Gastroesophageal sphincter (tissue), 4 donors: ENCODE data around the gene THSD4. TPM values are rescaled to one million over a fixed set of nuclear protein-coding genes. Genes with fewer than 3 reads are reported as not detected.

Source experiments
- ATAC-seq: fragments of 150-250 bp; one replicate; pipeline ENCODE4 v1.9.1; 2016; ENCODE audit warnings: mild to moderate bottlenecking, moderate library complexity
- H3K27ac ChIP-seq, 4 donors: fragments of 200-600 bp; sonication (generic) in 3 of 4; 1 replicate in 3 of 4; 2 replicates in 1 of 4; pipeline ENCODE4 v1.5.1; 2016 to 2019
- H3K27me3 ChIP-seq: fragments of 200-600 bp; sonication (generic); one replicate; pipeline ENCODE4 v1.5.1; 2019
- H3K36me3 ChIP-seq, 2 donors: fragments of 200-600 bp; sonication (generic); one replicate each; pipeline ENCODE4 v1.5.1; 2019; ENCODE audit warnings: control low read depth in 1 of 2
- H3K4me1 ChIP-seq, 3 donors: fragments of 200-600 bp; sonication (generic); 1 replicate in 2 of 3; 2 replicates in 1 of 3; pipeline ENCODE4 v1.5.1; 2016 to 2019; ENCODE audit warnings: control low read depth in 2 of 3
- H3K4me3 ChIP-seq, 2 donors: fragments of 200-600 bp; sonication (generic); one replicate each; pipeline ENCODE4 v1.5.1; 2019; ENCODE audit warnings: mild to moderate bottlenecking in 1 of 2, moderate library complexity in 1 of 2
- H3K9me3 ChIP-seq, 3 donors: fragments of 200-600 bp; sonication (generic); one replicate each; pipeline ENCODE4 v1.5.1; 2017 to 2019; ENCODE audit warnings: control low read depth in 2 of 3
- EP300 ChIP-seq: sonication (generic); formaldehyde crosslinking; IDR thresholded peaks from one replicate; pipeline ENCODE4 v1.6.1; 2017; ENCODE audit warnings: antibody characterized with exemption, mild to moderate bottlenecking
- POLR2A ChIP-seq, 2 donors: fragments of 450-650 bp; IDR thresholded peaks; one replicate each; pipeline ENCODE4 v1.6.1; 2017; ENCODE audit warnings: antibody characterized with exemption in 2 of 2, mild to moderate bottlenecking in 2 of 2, moderate library complexity in 1 of 2
- POLR2AphosphoS5 ChIP-seq: sonication (generic); formaldehyde crosslinking; IDR thresholded peaks from one replicate; pipeline ENCODE4 v1.6.1; 2017; ENCODE audit warnings: antibody characterized with exemption
- WGBS, 2 donors: methylation state at CpG; one replicate each; pipeline ENCODE4 v1.1.5; 2018; ENCODE audit warnings: low coverage in 1 of 2; 5-methylcytosine and 5-hydroxymethylcytosine counted together
- total RNA-seq, 4 donors: library from RNA; depleted of rRNA; stranded (reverse); fragments of >200 nt; gene quantifications; one replicate each; pipeline ENCODE4 v1.1.0, GENCODE V29; 2016
- TF ChIP-seq, protein P1 (sequence below), 4 experiments: fragments of 200-600 bp in 2 of 4; fragments of 450-650 bp in 2 of 4; sonication (generic) in 1 of 4; IDR thresholded peaks; one replicate each; pipeline ENCODE4 v1.5.1; 2017 to 2019; ENCODE audit warnings: antibody characterized with exemption in 4 of 4, mild to moderate bottlenecking in 2 of 4, moderate library complexity in 2 of 4

The THSD4 gene
- total RNA-seq, 4 donors from 2014 or later: 4.6 to 28.5 (median 17.6) TPM

GRCh38 chr15:71570736-71571135 is 455.5 kb downstream of the THSD4 start:
- H3K36me3 ChIP-seq: no peaks in the 10 kb centered on the region
- ATAC-seq: no peak
- H3K4me3 ChIP-seq: no peak overlapping the region
- WGBS, 2 donors: 90 to 95% methylated on average over 5 to 6 of the region's 7 CpGs
- peaks cover 0 to 6% (median 0%) of the 10 kb centered on the region in 3 donors for H3K4me1 ChIP-seq
- H3K27me3 ChIP-seq: no peaks in the 10 kb centered on the region
- TF ChIP-seq POLR2A (IDR thresholded peaks at IDR 0.05): no peak
- TF ChIP-seq, protein P1, sequence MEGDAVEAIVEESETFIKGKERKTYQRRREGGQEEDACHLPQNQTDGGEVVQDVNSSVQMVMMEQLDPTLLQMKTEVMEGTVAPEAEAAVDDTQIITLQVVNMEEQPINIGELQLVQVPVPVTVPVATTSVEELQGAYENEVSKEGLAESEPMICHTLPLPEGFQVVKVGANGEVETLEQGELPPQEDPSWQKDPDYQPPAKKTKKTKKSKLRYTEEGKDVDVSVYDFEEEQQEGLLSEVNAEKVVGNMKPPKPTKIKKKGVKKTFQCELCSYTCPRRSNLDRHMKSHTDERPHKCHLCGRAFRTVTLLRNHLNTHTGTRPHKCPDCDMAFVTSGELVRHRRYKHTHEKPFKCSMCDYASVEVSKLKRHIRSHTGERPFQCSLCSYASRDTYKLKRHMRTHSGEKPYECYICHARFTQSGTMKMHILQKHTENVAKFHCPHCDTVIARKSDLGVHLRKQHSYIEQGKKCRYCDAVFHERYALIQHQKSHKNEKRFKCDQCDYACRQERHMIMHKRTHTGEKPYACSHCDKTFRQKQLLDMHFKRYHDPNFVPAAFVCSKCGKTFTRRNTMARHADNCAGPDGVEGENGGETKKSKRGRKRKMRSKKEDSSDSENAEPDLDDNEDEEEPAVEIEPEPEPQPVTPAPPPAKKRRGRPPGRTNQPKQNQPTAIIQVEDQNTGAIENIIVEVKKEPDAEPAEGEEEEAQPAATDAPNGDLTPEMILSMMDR (IDR thresholded peaks at IDR 0.05): no peak
- TF ChIP-seq EP300: no peak
- TF ChIP-seq POLR2AphosphoS5: no peak
- H3K9me3 ChIP-seq: no peaks in the 10 kb centered on the region
- no peak overlapping the region for H3K27ac ChIP-seq

DNA sequence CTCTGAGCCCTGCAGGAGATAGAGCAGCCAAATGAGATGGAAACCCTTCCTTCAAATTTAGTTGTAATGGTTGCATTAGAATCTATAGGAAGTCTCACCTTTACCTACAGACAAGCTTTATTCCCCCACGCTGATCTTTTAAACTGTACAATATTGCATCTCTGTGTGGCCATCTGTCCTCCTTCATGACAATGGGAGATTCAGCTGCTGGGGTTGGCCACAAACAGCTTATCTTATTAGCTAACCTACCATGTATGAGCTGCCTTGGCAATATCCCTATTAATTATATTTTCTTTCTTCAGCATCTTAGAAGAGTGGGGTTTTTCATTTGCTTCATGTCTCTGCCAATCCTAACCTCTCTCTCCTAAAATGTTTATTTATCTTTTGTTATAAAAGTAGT is 456.4 kb downstream of the THSD4 start:
- no peaks in the 10 kb centered on the region for H3K36me3 ChIP-seq
- peaks cover 0 to 6% (median 0%) of the 10 kb centered on the region in 3 donors for H3K4me1 ChIP-seq
- no peak overlapping the region for H3K4me3 ChIP-seq
- no peaks in the 10 kb centered on the region for H3K9me3 ChIP-seq
- TF ChIP-seq EP300: no peak
- TF ChIP-seq, protein P1 (IDR thresholded peaks at IDR 0.05): no peak
- no peak for TF ChIP-seq POLR2AphosphoS5
- TF ChIP-seq POLR2A (IDR thresholded peaks at IDR 0.05): no peak
- no peak overlapping the region for H3K27ac ChIP-seq
- no peaks in the 10 kb centered on the region for H3K27me3 ChIP-seq
- WGBS, 2 donors: 92 to 100% methylated on average over 1 of the region's 1 CpG
- ATAC-seq: no peak

- ATAC-seq: peak; percentile 48
- 67 to 72% methylated on average over 3 to 4 of the region's 5 CpGs for WGBS, 2 donors
- TF ChIP-seq POLR2A (IDR thresholded peaks at IDR 0.05): no peak
- TF ChIP-seq, protein P1 (IDR thresholded peaks at IDR 0.05): peak in 1 of 4 experiments; percentile 20
- no peak for TF ChIP-seq POLR2AphosphoS5
- no peak for TF ChIP-seq EP300
- peaks cover 0 to 6% (median 0%) of the 10 kb centered on the region in 3 donors for H3K4me1 ChIP-seq
- no peaks in the 10 kb centered on the region for H3K27me3 ChIP-seq
- no peak overlapping the region for H3K27ac ChIP-seq
- H3K4me3 ChIP-seq: no peak overlapping the region
- no peaks in the 10 kb centered on the region for H3K9me3 ChIP-seq
- H3K36me3 ChIP-seq: no peaks in the 10 kb centered on the region
Measured at GRCh38 chr15:71572452-71573053, 457.3 kb downstream of the THSD4 start.

GRCh38 chr15:71573599-71573998 is 458.3 kb downstream of the THSD4 start:
- no peak for ATAC-seq
- no peaks in the 10 kb centered on the region for H3K9me3 ChIP-seq
- H3K4me1 ChIP-seq: peaks cover 0 to 6% (median 0%) of the 10 kb centered on the region in 3 donors
- H3K4me3 ChIP-seq: no peak overlapping the region
- 63 to 82% methylated on average over 2 of the region's 2 CpGs for WGBS, 2 donors
- H3K27me3 ChIP-seq: no peaks in the 10 kb centered on the region
- H3K27ac ChIP-seq: no peak overlapping the region
- H3K36me3 ChIP-seq: no peaks in the 10 kb centered on the region
- TF ChIP-seq, protein P1 (IDR thresholded peaks at IDR 0.05): no peak
- TF ChIP-seq EP300: no peak
- TF ChIP-seq POLR2A (IDR thresholded peaks at IDR 0.05): no peak
- TF ChIP-seq POLR2AphosphoS5: no peak

- TF ChIP-seq, protein P1 (IDR thresholded peaks at IDR 0.05): peak; percentile 29 to 52 (median 47)
- TF ChIP-seq POLR2A (IDR thresholded peaks at IDR 0.05) (no peak), POLR2AphosphoS5 (no peak)
- ATAC-seq: no peak
Measured at GRCh38 chr15:71575474-71576045, 460.3 kb downstream of the THSD4 start.

More at GRCh38 chr15:71575474-71576045, 460.3 kb downstream of the THSD4 start:
- no peak overlapping the region for H3K4me3 ChIP-seq
- H3K9me3 ChIP-seq: no peaks in the 10 kb centered on the region
- H3K4me1 ChIP-seq: peaks cover 0 to 6% (median 0%) of the 10 kb centered on the region in 3 donors
- H3K27me3 ChIP-seq: no peaks in the 10 kb centered on the region
- WGBS, 2 donors: 62 to 81% methylated on average over 4 to 5 of the region's 5 CpGs
- no peak overlapping the region for H3K27ac ChIP-seq
- no peaks in the 10 kb centered on the region for H3K36me3 ChIP-seq
